Neural cell (in vitro differentiated cells): Measurements from ENCODE around the gene SYT2. TPM values are rescaled to one million over a fixed set of nuclear protein-coding genes. Genes with fewer than 3 reads are reported as not detected.

Experiments
- H2AFZ ChIP-seq: fragments of 200-600, 300-800 bp; sonication (generic), shearing (Covaris generic); 2 replicates; pipeline ENCODE4 v1.6.0; 2014; ENCODE audit warnings: low read depth, mild to moderate bottlenecking, antibody characterized with exemption, low read length, moderate library complexity
- H3F3A ChIP-seq: fragments of 200-600 bp; shearing (Covaris generic); 2 replicates; pipeline ENCODE4 v1.6.1; 2016; ENCODE audit warnings: mild to moderate bottlenecking, moderate library complexity, mixed read lengths, antibody characterized with exemption, low read length; ENCODE audit not compliant: insufficient read depth, poor library complexity, severe bottlenecking
- H3K27ac ChIP-seq: fragments of 200-600, 300-800 bp; sonication (generic), shearing (Covaris generic); 2 replicates; pipeline ENCODE4 v1.5.1; 2014; ENCODE audit warnings: mild to moderate bottlenecking, low read length, moderate library complexity
- H3K27me3 ChIP-seq: fragments of 300-800, 200-600 bp; sonication (generic), shearing (Covaris generic); 2 replicates; pipeline ENCODE4 v1.6.0; 2014; ENCODE audit warnings: mild to moderate bottlenecking, low read depth, low read length, moderate library complexity; ENCODE audit not compliant: insufficient read depth
- H3K36me3 ChIP-seq: fragments of 300-800, 200-600 bp; sonication (generic), shearing (Covaris generic); 2 replicates; pipeline ENCODE4 v1.5.1; 2014; ENCODE audit warnings: mild to moderate bottlenecking, antibody characterized with exemption, low read length, moderate library complexity; ENCODE audit not compliant: insufficient read depth
- H3K4me2 ChIP-seq: fragments of 300-800, 200-600 bp; sonication (generic), shearing (Covaris generic); 2 replicates; pipeline ENCODE4 v1.6.0; 2014; ENCODE audit warnings: mild to moderate bottlenecking, low read length
- H3K4me3 ChIP-seq: fragments of 300-800, 200-600 bp; sonication (generic), shearing (Covaris generic); 2 replicates; pipeline ENCODE4 v1.5.1; 2014; ENCODE audit warnings: mild to moderate bottlenecking, low read length, moderate library complexity
- H3K79me2 ChIP-seq: fragments of 200-600 bp; shearing (Covaris generic); replicated peaks from 2 replicates; pipeline ENCODE4 v1.6.0; 2014; ENCODE audit warnings: mild to moderate bottlenecking, low read length, moderate library complexity; ENCODE audit not compliant: insufficient read depth
- H3K9ac ChIP-seq: fragments of 300-800, 200-600 bp; sonication (generic), shearing (Covaris generic); 2 replicates; pipeline ENCODE4 v1.6.1; 2016; ENCODE audit warnings: mild to moderate bottlenecking, low read length, mixed read lengths
- H3K9me2 ChIP-seq: fragments of 200-600 bp; shearing (Covaris generic); 2 replicates; pipeline ENCODE4 v1.6.1; 2016; ENCODE audit warnings: mild to moderate bottlenecking, low read length, mixed read lengths; ENCODE audit not compliant: insufficient read depth
- H3K9me3 ChIP-seq: fragments of 200-600, 300-800 bp; sonication (generic), shearing (Covaris generic); 2 replicates; pipeline ENCODE4 v1.6.1; 2016; ENCODE audit warnings: mild to moderate bottlenecking, mixed run types, low read length, moderate library complexity, mixed read lengths
- H4K20me1 ChIP-seq: fragments of 200-600 bp; shearing (Covaris generic); 2 replicates; pipeline ENCODE4 v1.6.1; 2016; ENCODE audit warnings: mild to moderate bottlenecking, mixed run types; ENCODE audit not compliant: insufficient read depth
- EP300 ChIP-seq: fragments of 450-650 bp; conservative IDR thresholded peaks from 2 replicates; pipeline ENCODE4 v1.6.1; 2014; ENCODE audit warnings: antibody characterized with exemption, mild to moderate bottlenecking, moderate library complexity; ENCODE audit not compliant: poor library complexity, severe bottlenecking
- EZH2 ChIP-seq: fragments of 200-600, 300-800 bp; shearing (Covaris generic), sonication (generic); IDR thresholded peaks from 2 replicates; pipeline ENCODE4 v1.6.1; 2014; ENCODE audit warnings: antibody characterized with exemption, low read length, borderline replicate concordance, mild to moderate bottlenecking; ENCODE audit not compliant: insufficient read depth, poor library complexity, severe bottlenecking
- MXI1 ChIP-seq: fragments of 450-650 bp; conservative IDR thresholded peaks from 2 replicates; pipeline ENCODE4 v1.6.1; 2014; ENCODE audit warnings: antibody characterized with exemption, mild to moderate bottlenecking; ENCODE audit not compliant: poor library complexity, severe bottlenecking
- POLR2AphosphoS5 ChIP-seq: IDR thresholded peaks from 2 replicates; pipeline ENCODE4 v1.6.1; 2012
- RAD21 ChIP-seq: fragments of 450-650 bp; conservative IDR thresholded peaks from 2 replicates; pipeline ENCODE4 v1.6.1; 2014; ENCODE audit warnings: antibody characterized with exemption, mild to moderate bottlenecking, moderate library complexity
- SMC3 ChIP-seq: fragments of 450-650 bp; conservative IDR thresholded peaks from 2 replicates; pipeline ENCODE4 v1.6.1; 2014; ENCODE audit warnings: antibody characterized with exemption, mild to moderate bottlenecking, moderate library complexity; ENCODE audit not compliant: poor library complexity
- TAF1 ChIP-seq: IDR thresholded peaks from 2 replicates; pipeline ENCODE4 v1.6.1; 2012; ENCODE audit warnings: low read depth
- polyA plus RNA-seq: library from polyadenylated mRNA; depleted of rRNA; stranded (reverse); fragments of >200 nt; gene quantifications from 2 replicates; pipeline ENCODE4 v1.2.3, GENCODE V29; 2014
- TF ChIP-seq, protein P1 (sequence below): fragments of 450-650 bp; IDR thresholded peaks from 2 replicates; pipeline ENCODE4 v1.5.1; 2014; ENCODE audit warnings: antibody characterized with exemption, mild to moderate bottlenecking, moderate library complexity; ENCODE audit not compliant: poor library complexity, severe bottlenecking
- TF ChIP-seq, protein P2 (sequence below): IDR thresholded peaks from 2 replicates; pipeline ENCODE4 v1.6.1; 2012; ENCODE audit warnings: borderline replicate concordance

SYT2 gene
- polyA plus RNA-seq, 1 donor from 2014 or later, result 0.04 TPM

DNA sequence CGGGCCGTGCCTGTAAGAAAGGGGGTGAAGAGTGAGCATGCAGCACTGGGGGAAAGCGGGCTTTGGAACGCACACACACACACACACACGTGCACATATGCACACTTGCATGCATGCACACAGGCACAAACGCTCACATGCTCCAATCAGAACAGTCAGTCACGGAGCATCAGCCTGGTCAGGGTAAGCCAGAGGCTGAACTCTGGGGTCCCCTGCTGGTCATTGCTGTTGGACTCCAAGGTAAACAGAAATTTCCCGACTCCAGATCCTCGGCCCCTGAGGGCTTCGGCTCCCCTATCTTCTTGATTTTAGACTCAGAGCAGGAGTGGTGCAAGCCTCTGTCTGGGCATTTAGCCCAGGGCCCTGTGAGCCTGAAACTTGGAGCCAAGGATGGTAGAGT is 54.2 kb downstream of the SYT2 start:
- Histone ChIP-seq H3K4me3 (no peak overlapping the region), H3K27me3 (no peaks in the 10 kb centered on the region), H3K79me2 (no peaks in the 10 kb centered on the region), H3F3A (no peaks in the 10 kb centered on the region), H4K20me1 (no peaks in the 10 kb centered on the region), H3K36me3 (no peaks in the 10 kb centered on the region), H3K4me2 (no peak overlapping the region), H3K9me2 (no peaks in the 10 kb centered on the region), H2AFZ (no peak overlapping the region), H3K27ac (no peak overlapping the region), H3K9ac (no peak overlapping the region), H3K9me3 (no peaks in the 10 kb centered on the region)
- TF ChIP-seq MXI1, result no peak
- no peak for TF ChIP-seq EP300
- no peak for TF ChIP-seq RAD21
- TF ChIP-seq POLR2AphosphoS5, result no peak
- no peak for TF ChIP-seq TAF1
- TF ChIP-seq, protein P1, sequence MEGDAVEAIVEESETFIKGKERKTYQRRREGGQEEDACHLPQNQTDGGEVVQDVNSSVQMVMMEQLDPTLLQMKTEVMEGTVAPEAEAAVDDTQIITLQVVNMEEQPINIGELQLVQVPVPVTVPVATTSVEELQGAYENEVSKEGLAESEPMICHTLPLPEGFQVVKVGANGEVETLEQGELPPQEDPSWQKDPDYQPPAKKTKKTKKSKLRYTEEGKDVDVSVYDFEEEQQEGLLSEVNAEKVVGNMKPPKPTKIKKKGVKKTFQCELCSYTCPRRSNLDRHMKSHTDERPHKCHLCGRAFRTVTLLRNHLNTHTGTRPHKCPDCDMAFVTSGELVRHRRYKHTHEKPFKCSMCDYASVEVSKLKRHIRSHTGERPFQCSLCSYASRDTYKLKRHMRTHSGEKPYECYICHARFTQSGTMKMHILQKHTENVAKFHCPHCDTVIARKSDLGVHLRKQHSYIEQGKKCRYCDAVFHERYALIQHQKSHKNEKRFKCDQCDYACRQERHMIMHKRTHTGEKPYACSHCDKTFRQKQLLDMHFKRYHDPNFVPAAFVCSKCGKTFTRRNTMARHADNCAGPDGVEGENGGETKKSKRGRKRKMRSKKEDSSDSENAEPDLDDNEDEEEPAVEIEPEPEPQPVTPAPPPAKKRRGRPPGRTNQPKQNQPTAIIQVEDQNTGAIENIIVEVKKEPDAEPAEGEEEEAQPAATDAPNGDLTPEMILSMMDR, result no peak
- no peak for TF ChIP-seq EZH2
- TF ChIP-seq, protein P2, sequence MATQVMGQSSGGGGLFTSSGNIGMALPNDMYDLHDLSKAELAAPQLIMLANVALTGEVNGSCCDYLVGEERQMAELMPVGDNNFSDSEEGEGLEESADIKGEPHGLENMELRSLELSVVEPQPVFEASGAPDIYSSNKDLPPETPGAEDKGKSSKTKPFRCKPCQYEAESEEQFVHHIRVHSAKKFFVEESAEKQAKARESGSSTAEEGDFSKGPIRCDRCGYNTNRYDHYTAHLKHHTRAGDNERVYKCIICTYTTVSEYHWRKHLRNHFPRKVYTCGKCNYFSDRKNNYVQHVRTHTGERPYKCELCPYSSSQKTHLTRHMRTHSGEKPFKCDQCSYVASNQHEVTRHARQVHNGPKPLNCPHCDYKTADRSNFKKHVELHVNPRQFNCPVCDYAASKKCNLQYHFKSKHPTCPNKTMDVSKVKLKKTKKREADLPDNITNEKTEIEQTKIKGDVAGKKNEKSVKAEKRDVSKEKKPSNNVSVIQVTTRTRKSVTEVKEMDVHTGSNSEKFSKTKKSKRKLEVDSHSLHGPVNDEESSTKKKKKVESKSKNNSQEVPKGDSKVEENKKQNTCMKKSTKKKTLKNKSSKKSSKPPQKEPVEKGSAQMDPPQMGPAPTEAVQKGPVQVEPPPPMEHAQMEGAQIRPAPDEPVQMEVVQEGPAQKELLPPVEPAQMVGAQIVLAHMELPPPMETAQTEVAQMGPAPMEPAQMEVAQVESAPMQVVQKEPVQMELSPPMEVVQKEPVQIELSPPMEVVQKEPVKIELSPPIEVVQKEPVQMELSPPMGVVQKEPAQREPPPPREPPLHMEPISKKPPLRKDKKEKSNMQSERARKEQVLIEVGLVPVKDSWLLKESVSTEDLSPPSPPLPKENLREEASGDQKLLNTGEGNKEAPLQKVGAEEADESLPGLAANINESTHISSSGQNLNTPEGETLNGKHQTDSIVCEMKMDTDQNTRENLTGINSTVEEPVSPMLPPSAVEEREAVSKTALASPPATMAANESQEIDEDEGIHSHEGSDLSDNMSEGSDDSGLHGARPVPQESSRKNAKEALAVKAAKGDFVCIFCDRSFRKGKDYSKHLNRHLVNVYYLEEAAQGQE, result no peak
- no peak for TF ChIP-seq SMC3

DNA sequence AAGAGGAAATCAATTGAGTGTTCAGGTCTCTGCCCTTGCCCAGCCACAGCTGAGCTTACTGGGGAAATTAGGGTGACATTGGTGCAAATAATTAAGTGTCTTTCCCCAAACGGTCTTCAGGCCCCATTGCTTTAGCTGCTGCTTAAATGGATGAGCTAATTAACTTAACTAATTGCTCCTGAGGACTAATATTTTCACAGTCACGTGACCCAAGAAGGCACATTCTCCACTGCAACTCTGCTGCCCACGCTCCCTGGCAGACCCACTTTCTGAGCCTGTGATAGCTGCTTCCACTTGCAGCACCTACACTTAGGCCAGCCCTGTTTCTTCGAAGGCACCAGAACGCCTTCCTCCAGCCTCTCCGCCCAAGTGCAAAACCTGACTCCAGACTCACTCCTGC is 56.2 kb downstream of the SYT2 start:
- no peaks in the 10 kb centered on the region for H3K36me3 ChIP-seq
- H3K27ac ChIP-seq, result no peak overlapping the region
- no peak overlapping the region for H2AFZ ChIP-seq
- H3K4me2 ChIP-seq, result no peak overlapping the region
- no peaks in the 10 kb centered on the region for H3K79me2 ChIP-seq
- TF ChIP-seq MXI1 (no peak), RAD21 (no peak), EP300 (no peak), POLR2AphosphoS5 (no peak), SMC3 (no peak), EZH2 (no peak), TAF1 (no peak)
- TF ChIP-seq, protein P2, result no peak
- TF ChIP-seq, protein P1, result no peak
- no peaks in the 10 kb centered on the region for H3F3A ChIP-seq
- no peaks in the 10 kb centered on the region for H3K9me2 ChIP-seq
- no peak overlapping the region for H3K4me3 ChIP-seq
- H3K9ac ChIP-seq, result no peak overlapping the region
- no peaks in the 10 kb centered on the region for H4K20me1 ChIP-seq
- H3K27me3 ChIP-seq, result no peaks in the 10 kb centered on the region
- no peaks in the 10 kb centered on the region for H3K9me3 ChIP-seq
